HepG2 (cell line): ENCODE measurements around the gene BLOC1S2. TPM values are rescaled to one million over a fixed set of nuclear protein-coding genes. Genes with fewer than 3 reads are reported as not detected.

Experiments
- ATAC-seq: fragments of 200-7000 bp; cut with Tn5 transposase; 3 replicates; pipeline ENCODE4 v1.9.1; 2020; ENCODE audit warnings: mild to moderate bottlenecking, moderate library complexity
- BruUV-seq: library from RNA; stranded (reverse); fragments of 400-500 nt; replicated peaks from 2 replicates; lab custom pipeline; 2021; lab: Mats Ljungman, UMichigan
- CTCF ChIA-PET: fragments of 300-600 bp; formaldehyde crosslinking; extraction: SDS; loops from one replicate; lab custom pipeline; 2021; ENCODE audit warnings: low total read pairs, inconsistent platforms, low intra/inter-chr PET ratio; lab: Yijun Ruan, JAX
- POLR2A ChIA-PET: fragments of 350-600 bp; sonication (Branson Sonifier 250); formaldehyde crosslinking; loops from one replicate; lab custom pipeline; 2020; ENCODE audit warnings: antibody characterized with exemption, inconsistent platforms; lab: Yijun Ruan, JAX
- DNase-seq: peaks from one replicate; pipeline ENCODE4 v3.0.0-alpha.2; 2015; ENCODE audit warnings: low spot score
- FAIRE-seq: peaks from 3 replicates; lab custom pipeline; 2011; peaks lifted over from hg19 to GRCh38; lab: Jason Lieb, UNC
- H2AFZ ChIP-seq: one replicate; pipeline ENCODE4 v1.6.1; 2011; ENCODE audit warnings: low read length, inconsistent platforms
- H3K27ac ChIP-seq: fragments of 300-600 bp; 3 replicates; pipeline ENCODE4 v1.8.0; 2011; ENCODE audit warnings: mixed run types, mild to moderate bottlenecking, mixed read lengths, low read length, inconsistent platforms; ENCODE audit not compliant: insufficient read depth; ENCODE audit errors: extremely low read length
- H3K27me3 ChIP-seq, 2 experiments: fragments of 200-600 bp in 1 of 2; 2 replicates in 1 of 2; 3 replicates in 1 of 2; pipeline versions ENCODE4 v1.6.0 to v1.8.0; 2011; ENCODE audit warnings: low read length in 2 of 2, mild to moderate bottlenecking in 2 of 2, moderate library complexity in 2 of 2, inconsistent platforms in 1 of 2; ENCODE audit not compliant: insufficient read depth in 2 of 2, control insufficient read depth in 1 of 2
- H3K36me3 ChIP-seq, 2 experiments: fragments of 200-600 bp in 1 of 2; replicated peaks in 1 of 2; 2 replicates in 1 of 2; 3 replicates in 1 of 2; pipeline versions ENCODE4 v1.5.1 to v1.8.0; 2011; ENCODE audit warnings: low read length in 2 of 2, inconsistent platforms in 1 of 2; ENCODE audit not compliant: insufficient read depth in 2 of 2, control insufficient read depth in 1 of 2
- H3K4me1 ChIP-seq: 2 replicates; pipeline ENCODE4 v1.5.1; 2012; ENCODE audit warnings: low read length, inconsistent platforms; ENCODE audit not compliant: insufficient read depth
- H3K4me2 ChIP-seq: 2 replicates; pipeline ENCODE4 v1.6.0; 2011; ENCODE audit warnings: low read depth, low read length, inconsistent platforms
- H3K4me3 ChIP-seq, 3 experiments: fragments of 200-600 bp in 1 of 3; sonication (generic), shearing (Covaris generic) in 1 of 3; replicated peaks in 1 of 3; 2 replicates each; pipeline ENCODE4 v1.5.1; 2011 to 2016; ENCODE audit warnings: low read length in 3 of 3, inconsistent platforms in 2 of 3, low read depth in 2 of 3, mild to moderate bottlenecking in 2 of 3, control low read depth in 1 of 3, mixed read lengths in 1 of 3; ENCODE audit not compliant: insufficient read depth in 1 of 3
- H3K79me2 ChIP-seq: one replicate; pipeline ENCODE4 v1.6.1; 2011; ENCODE audit warnings: low read length, inconsistent platforms; ENCODE audit not compliant: insufficient read depth
- H3K9ac ChIP-seq: 2 replicates; pipeline ENCODE4 v1.6.0; 2011; ENCODE audit warnings: mild to moderate bottlenecking, low read depth, low read length, inconsistent platforms; ENCODE audit not compliant: insufficient read depth
- H3K9me3 ChIP-seq: 2 replicates; pipeline ENCODE4 v1.5.1; 2012; ENCODE audit warnings: mild to moderate bottlenecking, low read length
- H4K20me1 ChIP-seq: 2 replicates; pipeline ENCODE4 v1.6.0; 2011; ENCODE audit warnings: inconsistent platforms, mild to moderate bottlenecking, low read length, moderate library complexity; ENCODE audit not compliant: insufficient read depth
- ARNTL ChIP-seq: sonication (generic); formaldehyde crosslinking; IDR thresholded peaks from 2 replicates; pipeline ENCODE4 v1.4.0; 2020; ENCODE audit warnings: mild to moderate bottlenecking, missing genetic modification reagents
- ETV6 ChIP-seq: sonication (generic); formaldehyde crosslinking; conservative IDR thresholded peaks from 2 replicates; pipeline ENCODE4 v1.4.0; 2020; ENCODE audit warnings: missing genetic modification reagents
- FOXA3 ChIP-seq: IDR thresholded peaks from 2 replicates; pipeline ENCODE4 v1.6.1; 2016; ENCODE audit warnings: missing genetic modification reagents, missing compliant biosample characterization
- FOXJ3 ChIP-seq: sonication (generic); formaldehyde crosslinking; IDR thresholded peaks from 2 replicates; pipeline ENCODE4 v1.4.0; 2020; ENCODE audit warnings: missing genetic modification reagents, mild to moderate bottlenecking, borderline replicate concordance
- FOXK1 ChIP-seq: sonication (generic); formaldehyde crosslinking; IDR thresholded peaks from 2 replicates; pipeline ENCODE4 v1.4.0; 2020; ENCODE audit warnings: low read depth, missing genetic modification reagents, borderline replicate concordance
- GATAD2A ChIP-seq: IDR thresholded peaks from 2 replicates; pipeline ENCODE4 v1.6.1; 2016
- HNF4G ChIP-seq, 2 experiments: sonication (generic) in 1 of 2; formaldehyde crosslinking in 1 of 2; IDR thresholded peaks; 2 replicates each; pipeline versions ENCODE4 v1.4.0 to v1.6.1; 2011 to 2020; ENCODE audit warnings: borderline replicate concordance in 2 of 2, low read depth in 2 of 2, mild to moderate bottlenecking in 2 of 2, low read length in 1 of 2, missing genetic modification reagents in 1 of 2, moderate library complexity in 1 of 2
- JARID2 ChIP-seq: sonication (generic); formaldehyde crosslinking; IDR thresholded peaks from 2 replicates; pipeline ENCODE4 v1.8.1; 2023; ENCODE audit warnings: missing genetic modification reagents, inconsistent platforms; ENCODE audit not compliant: insufficient replicate concordance
- MAX ChIP-seq: IDR thresholded peaks from 2 replicates; pipeline ENCODE4 v1.6.1; 2012; ENCODE audit warnings: inconsistent platforms
- MAZ ChIP-seq, 2 experiments: sonication (generic) in 1 of 2; formaldehyde crosslinking in 1 of 2; IDR thresholded peaks; 2 replicates each; pipeline versions ENCODE4 v1.5.0 to v1.6.1; 2012 to 2020; ENCODE audit warnings: low read depth in 2 of 2, mild to moderate bottlenecking in 2 of 2, borderline replicate concordance in 1 of 2, improper control_type of control experiment in 1 of 2, low read length in 1 of 2, missing genetic modification reagents in 1 of 2, moderate library complexity in 1 of 2
- MED1 ChIP-seq: sonication (generic); formaldehyde crosslinking; IDR thresholded peaks from 2 replicates; pipeline ENCODE4 v1.4.0; 2020; ENCODE audit warnings: missing genetic modification reagents
- SP5 ChIP-seq: IDR thresholded peaks from 2 replicates; pipeline ENCODE4 v1.6.1; 2016; ENCODE audit warnings: low read depth, borderline replicate concordance
- TBX2 ChIP-seq: sonication (generic); formaldehyde crosslinking; IDR thresholded peaks from 2 replicates; pipeline ENCODE4 v1.5.0; 2020; ENCODE audit warnings: missing genetic modification reagents, mild to moderate bottlenecking, borderline replicate concordance
- YEATS4 ChIP-seq: sonication (generic); formaldehyde crosslinking; IDR thresholded peaks from 2 replicates; pipeline ENCODE4 v1.4.0; 2020; ENCODE audit warnings: missing genetic modification reagents, borderline replicate concordance
- ZBTB1 ChIP-seq: sonication (generic); formaldehyde crosslinking; IDR thresholded peaks from 2 replicates; pipeline ENCODE4 v1.4.0; 2020; ENCODE audit warnings: missing genetic modification reagents, borderline replicate concordance
- ZBTB44 ChIP-seq: sonication (generic); formaldehyde crosslinking; IDR thresholded peaks from 2 replicates; pipeline ENCODE4 v1.4.0; 2020; ENCODE audit warnings: missing genetic modification reagents
- ZNF780A ChIP-seq: sonication (generic); formaldehyde crosslinking; IDR thresholded peaks from 2 replicates; pipeline ENCODE4 v1.8.0; 2022; ENCODE audit warnings: mild to moderate bottlenecking, missing genetic modification reagents, moderate library complexity
- WGBS: methylation state at CpG from one replicate; pipeline ENCODE4 v1.1.6; 2017; ENCODE audit warnings: low lambda C conversion rate; 5-methylcytosine and 5-hydroxymethylcytosine counted together
- in situ Hi-C: cut with HindIII; loops from 2 replicates; pipeline ENCODE4 v1.10.0; 2017; ENCODE audit warnings: low pct_unique_long_range_greater_than_20kb; ENCODE audit not compliant: extremely low pct_ligation_motif_present
- intact Hi-C: fragments of 100-400 bp; cut with micrococcal nuclease; formaldehyde crosslinking; loops from one replicate; pipeline ENCODE4 v1.10.0; 2022; ENCODE audit not compliant: unreplicated experiment
- polyA plus RNA-seq, 8 experiments: library from polyadenylated mRNA; depleted of rRNA in 3 of 8; stranded (reverse) in 7 of 8; unstranded in 1 of 8; fragments of >200 nt; fragmentation: Illumina TruSeq in 4 of 8; extraction: Trizol in 4 of 8; gene quantifications; 2 replicates each; pipeline versions ENCODE4 v1.2.1 to v1.2.3, GENCODE V29; 2011 to 2016; ENCODE audit warnings: low read depth in 4 of 8, missing spikeins in 1 of 8, mixed read lengths in 1 of 8; ENCODE audit not compliant: insufficient read depth in 1 of 8
- total RNA-seq, 5 experiments: library from RNA; depleted of rRNA; stranded (reverse); fragments of >200 nt; fragmentation: Illumina TruSeq; extraction: Trizol; gene quantifications; 2 replicates each; pipeline ENCODE4 v1.2.3, GENCODE V29; 2016; ENCODE audit warnings: low read depth in 1 of 5
- TF ChIP-seq, protein P1 (sequence below): sonication (generic); formaldehyde crosslinking; IDR thresholded peaks from 2 replicates; pipeline ENCODE4 v1.5.1; 2020; ENCODE audit warnings: missing genetic modification reagents, mild to moderate bottlenecking, borderline replicate concordance
- TF ChIP-seq, protein P2 (sequence below): IDR thresholded peaks from 2 replicates; pipeline ENCODE4 v1.6.1; 2016

The BLOC1S2 gene
- total and polyA plus RNA-seq, 2 of the 13 experiments (the other 11 are each of a cell fraction or from before 2014, with no cell fraction given) = 22.3 to 64.4 TPM

DNA sequence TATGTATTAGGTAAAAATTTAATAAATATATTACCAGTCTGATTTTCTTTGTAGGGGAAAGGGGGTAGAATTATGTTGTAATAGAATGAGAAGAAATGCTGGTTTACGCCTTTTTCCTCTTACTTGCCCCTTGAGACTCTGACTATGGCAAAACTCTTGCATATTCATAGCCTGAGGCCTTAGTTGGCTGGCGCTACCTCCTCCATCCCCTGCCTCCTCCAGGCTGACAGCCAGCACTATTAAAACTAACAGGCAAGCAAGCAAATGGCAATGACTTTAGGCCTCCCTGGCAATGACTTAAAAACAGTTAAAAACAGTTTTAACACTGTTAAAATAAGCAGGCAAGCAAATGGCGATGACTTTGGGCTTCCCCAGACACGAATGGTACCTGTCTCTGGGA, 29.1 kb upstream of the BLOC1S2 start (continued):
- TF ChIP-seq, protein P1, sequence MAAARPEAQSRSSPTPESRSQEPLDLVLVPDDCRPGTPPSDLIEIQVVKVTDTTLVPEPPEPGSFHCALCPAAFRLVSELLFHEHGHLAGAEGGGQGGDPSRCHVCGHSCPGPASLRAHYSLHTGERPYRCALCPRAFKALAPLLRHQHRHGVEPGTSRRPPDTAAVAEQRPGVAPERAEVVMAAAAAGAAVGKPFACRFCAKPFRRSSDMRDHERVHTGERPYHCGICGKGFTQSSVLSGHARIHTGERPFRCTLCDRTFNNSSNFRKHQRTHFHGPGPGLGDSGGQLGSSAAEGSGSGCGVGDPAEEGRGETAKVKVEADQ (CRISPR knock-in tag) = no peak
- no peak for TF ChIP-seq FOXA3 (CRISPR knock-in tag)

DNA sequence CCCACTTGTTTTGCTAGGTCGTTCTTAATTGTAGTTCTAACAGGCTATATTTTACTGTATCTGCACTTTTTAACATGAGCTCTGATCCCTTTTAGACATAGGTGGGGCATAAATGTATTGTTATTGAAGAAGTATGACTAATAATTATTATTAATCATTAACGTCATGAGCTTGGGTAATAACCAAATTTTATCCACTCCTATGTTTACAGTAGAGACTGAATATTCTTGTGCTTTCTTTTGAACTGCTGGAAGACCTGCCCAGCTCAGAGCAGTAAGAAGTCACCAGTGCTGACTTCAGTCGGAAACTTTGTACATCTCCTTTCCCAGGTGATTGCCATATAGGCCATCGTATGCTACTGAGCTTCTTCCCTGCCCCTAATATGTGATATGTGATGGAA, 24.8 kb upstream of the BLOC1S2 start:
- under 1% methylated on average over 4 of the region's 4 CpGs for whole genome bisulfite sequencing
- POLR2A ChIA-PET = no interaction called here
- CTCF ChIA-PET = no interaction called here

More for the DNA sequence above, 24.8 kb upstream of the BLOC1S2 start:
- no peak for ATAC-seq
- no TSS peak for BruUV-seq
- no peaks in the 10 kb centered on the region; a peak in 1 of 5 replicates for H3K27me3 ChIP-seq
- no peak for FAIRE-seq
- H3K9ac ChIP-seq = no peak overlapping the region
- no peaks in the 10 kb centered on the region for H3K9me3 ChIP-seq
- no peak overlapping the region for H3K4me3 ChIP-seq
- intact Hi-C loops = no loop called here
- no peak for DNase-seq
- TF ChIP-seq ZNF780A (CRISPR knock-in tag) (no peak), YEATS4 (no peak), FOXK1 (CRISPR knock-in tag) (no peak), MAX (no peak), SP5 (CRISPR knock-in tag) (no peak), JARID2 (no peak), FOXJ3 (CRISPR knock-in tag) (no peak), MED1 (CRISPR knock-in tag) (no peak), GATAD2A (CRISPR knock-in tag) (no peak), TBX2 (no peak), ARNTL (CRISPR knock-in tag) (no peak), HNF4G (IDR thresholded peaks at IDR 0.05; ENCODE audit: borderline replicate concordance, low read depth, low read length) (no peak), HNF4G (CRISPR knock-in tag; IDR thresholded peaks at IDR 0.05; ENCODE audit: borderline replicate concordance, low read depth) (no peak), ETV6 (no peak), ZBTB1 (CRISPR knock-in tag) (no peak), ZBTB44 (no peak), MAZ (IDR thresholded peaks at IDR 0.05; ENCODE audit: borderline replicate concordance, low read depth, low read length) (no peak), MAZ (CRISPR knock-in tag; IDR thresholded peaks at IDR 0.05; ENCODE audit: low read depth) (no peak)
- TF ChIP-seq, protein P2, sequence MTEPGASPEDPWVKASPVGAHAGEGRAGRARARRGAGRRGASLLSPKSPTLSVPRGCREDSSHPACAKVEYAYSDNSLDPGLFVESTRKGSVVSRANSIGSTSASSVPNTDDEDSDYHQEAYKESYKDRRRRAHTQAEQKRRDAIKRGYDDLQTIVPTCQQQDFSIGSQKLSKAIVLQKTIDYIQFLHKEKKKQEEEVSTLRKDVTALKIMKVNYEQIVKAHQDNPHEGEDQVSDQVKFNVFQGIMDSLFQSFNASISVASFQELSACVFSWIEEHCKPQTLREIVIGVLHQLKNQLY (CRISPR knock-in tag) = no peak
- in situ Hi-C loops = no loop called here
- no peaks in the 10 kb centered on the region for H3K79me2 ChIP-seq
- no peak overlapping the region for H3K27ac ChIP-seq
- no peak overlapping the region for H2AFZ ChIP-seq
- H3K4me1 ChIP-seq = peaks cover 8% of the 10 kb centered on the region
- no peaks in the 10 kb centered on the region for H3K36me3 ChIP-seq
- no peak overlapping the region for H3K4me2 ChIP-seq
- H4K20me1 ChIP-seq = no peaks in the 10 kb centered on the region
